Activated gamma-delta T cell treated with anti-CD3 and anti-CD28 coated beads, Interleukin-2, amount 50 U/mL, for 16 hours (primary cell): Measurements from ENCODE around the gene EFNA4.
"Not testable (repeated sequence)": the region's sequence is repeated elsewhere in the genome, so short reads cannot be mapped to it uniquely, and the experiment has no call there.

Source experiments
- DNase-seq: peaks from one replicate; pipeline ENCODE4 v3.0.0-alpha.2; 2020; ENCODE audit warnings: low read depth

The EFNA4 gene

DNA sequence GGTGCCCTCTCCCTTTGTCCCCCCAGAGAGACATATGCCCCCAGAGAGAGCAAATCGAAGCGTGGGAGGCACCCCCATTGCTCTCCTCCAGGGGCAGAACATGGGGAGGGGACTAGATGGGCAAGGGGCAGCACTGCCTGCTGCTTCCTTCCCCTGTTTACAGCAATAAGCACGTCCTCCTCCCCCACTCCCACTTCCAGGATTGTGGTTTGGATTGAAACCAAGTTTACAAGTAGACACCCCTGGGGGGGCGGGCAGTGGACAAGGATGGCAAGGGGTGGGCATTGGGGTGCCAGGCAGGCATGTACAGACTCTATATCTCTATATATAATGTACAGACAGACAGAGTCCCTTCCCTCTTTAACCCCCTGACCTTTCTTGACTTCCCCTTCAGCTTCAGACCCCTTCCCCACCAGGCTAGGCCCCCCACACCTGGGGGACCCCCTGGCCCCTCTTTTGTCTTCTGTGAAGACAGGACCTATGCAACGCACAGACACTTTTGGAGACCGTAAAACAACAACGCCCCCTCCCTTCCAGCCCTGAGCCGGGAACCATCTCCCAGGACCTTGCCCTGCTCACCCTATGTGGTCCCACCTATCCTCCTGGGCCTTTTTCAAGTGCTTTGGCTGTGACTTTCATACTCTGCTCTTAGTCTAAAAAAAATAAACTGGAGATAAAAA lies 23.5 kb downstream of the EFNA4 start:
- no peak for DNase-seq

- peak; percentile 71 for DNase-seq
Observed at GRCh38 chr1:155091071-155092051, 27.8 kb downstream of the EFNA4 start.

DNA sequence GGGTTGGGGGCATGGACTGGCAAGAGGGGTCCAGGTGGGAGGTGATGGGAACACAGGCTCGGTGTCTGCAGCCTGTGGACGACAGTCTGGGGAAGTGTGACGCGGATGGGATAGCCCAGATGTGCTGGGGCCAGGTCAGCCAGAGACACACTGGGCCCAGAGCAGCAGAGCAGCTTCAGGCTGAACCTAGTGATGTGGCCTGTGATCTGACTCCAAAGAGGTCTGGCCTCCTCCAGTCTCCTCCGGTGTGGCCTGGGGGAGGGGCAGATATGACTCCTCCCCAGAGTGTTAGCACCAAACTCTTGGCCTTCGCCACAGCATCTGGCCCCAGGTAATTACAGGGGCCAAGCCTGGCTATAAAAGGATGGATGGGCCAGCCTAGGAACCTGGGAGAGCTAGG lies 28.6 kb downstream of the EFNA4 start:
- no peak for DNase-seq

GRCh38 chr1:155092641-155093040 lies 29.1 kb downstream of the EFNA4 start:
- no peak for DNase-seq

- DNase-seq, result no peak
Observed at GRCh38 chr1:155093911-155094621, 30.5 kb downstream of the EFNA4 start.

DNA sequence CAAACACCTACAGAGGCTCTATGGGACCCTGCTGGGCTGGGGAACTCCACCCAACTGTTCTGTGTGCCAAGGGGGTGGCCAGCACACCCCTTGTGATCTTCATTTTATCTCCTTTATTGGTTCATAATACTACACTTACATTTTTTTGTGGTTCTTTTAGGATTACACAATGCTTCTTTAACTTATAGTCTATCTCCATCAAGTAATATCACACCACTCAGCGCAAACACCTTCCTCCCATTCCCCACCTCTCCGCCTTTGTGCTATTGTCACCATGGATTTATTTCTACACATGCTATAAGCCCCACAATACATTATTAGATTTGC lies 31.0 kb downstream of the EFNA4 start:
- no peak for DNase-seq

DNA sequence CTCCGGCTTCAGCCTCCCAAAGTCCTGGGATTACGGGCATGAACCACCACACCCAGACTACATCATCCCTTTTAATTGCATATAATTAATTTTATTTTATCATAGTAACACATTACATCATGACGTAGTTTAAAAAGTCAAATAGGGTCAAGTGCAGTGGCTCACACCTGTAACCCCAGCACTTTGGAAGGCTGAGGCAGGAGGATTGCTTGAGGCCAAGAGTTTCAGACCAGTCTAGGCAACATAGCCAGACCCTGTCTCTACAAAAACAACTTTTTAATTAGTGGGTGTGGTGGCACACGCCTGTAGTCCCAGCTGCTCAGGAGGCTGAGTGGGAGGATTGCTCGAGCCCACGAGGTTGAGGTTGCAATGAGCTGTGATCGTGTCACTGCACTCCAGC lies 35.8 kb downstream of the EFNA4 start:
- DNase-seq, result no peak

DNA sequence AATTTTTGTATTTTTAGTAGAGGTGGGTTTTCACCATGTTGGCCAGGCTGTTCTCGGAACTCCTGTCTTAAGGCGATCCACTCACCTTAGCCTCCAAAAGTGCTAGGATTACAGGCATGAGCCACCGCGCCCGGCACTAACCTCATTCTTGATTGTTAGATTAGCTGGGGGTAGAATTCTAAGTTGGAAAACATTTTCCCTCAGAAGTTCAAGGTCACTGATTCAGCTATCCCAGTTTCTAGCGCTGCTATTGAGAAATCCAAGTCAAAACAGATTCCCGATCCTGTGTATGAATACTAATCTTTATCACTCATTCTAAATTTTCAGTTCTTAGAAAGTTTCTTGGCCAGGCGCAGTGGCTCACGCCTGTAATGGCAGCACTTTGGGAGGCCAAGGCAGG lies 39.8 kb downstream of the EFNA4 start:
- no peak for DNase-seq

DNA sequence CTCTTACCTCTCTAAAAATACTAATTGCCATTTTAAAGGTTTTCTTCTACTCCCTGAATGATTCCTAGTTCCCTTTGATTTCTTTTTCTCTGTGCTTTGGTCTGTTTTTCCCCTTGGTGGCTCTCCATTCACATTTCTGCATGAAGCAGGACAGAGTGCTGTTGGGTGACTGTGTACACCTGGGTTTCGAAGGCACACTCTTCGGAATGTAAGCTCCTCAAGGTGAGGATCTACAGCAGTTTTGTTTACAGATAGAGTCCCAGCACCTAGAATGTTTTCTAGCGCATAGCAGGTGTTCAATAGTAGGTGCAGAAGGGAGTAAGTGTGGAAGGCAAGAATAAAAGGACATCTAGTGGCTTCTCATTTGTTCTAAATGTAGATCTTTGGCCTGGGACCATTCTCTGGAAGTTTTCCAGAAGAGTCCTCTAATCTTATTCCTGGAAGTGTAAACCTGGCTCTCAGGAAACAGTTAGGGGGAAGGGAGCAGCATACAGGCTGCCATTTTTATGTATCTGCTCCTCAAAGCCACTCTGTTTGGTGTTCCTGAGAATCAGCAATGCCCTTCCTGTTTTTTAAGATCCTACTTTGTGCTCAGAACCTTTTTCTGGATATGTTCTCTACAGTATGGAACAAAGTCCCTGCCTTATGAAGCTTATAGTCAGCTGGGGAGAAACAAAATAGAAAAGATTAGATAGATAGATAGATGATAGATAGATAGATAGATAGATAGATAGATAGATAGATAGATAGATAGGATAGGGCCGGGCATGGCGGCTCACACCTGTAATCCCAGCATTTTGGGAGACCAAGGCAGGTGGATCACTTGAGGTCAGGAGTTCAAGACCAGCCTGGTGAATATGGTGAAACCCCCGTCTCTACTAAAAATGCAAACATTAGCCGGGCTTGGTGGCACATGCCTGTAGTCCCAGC lies 41.3 kb downstream of the EFNA4 start:
- no peak for DNase-seq

GRCh38 chr1:155105604-155106011 lies 42.1 kb downstream of the EFNA4 start:
- DNase-seq, result no peak

DNA sequence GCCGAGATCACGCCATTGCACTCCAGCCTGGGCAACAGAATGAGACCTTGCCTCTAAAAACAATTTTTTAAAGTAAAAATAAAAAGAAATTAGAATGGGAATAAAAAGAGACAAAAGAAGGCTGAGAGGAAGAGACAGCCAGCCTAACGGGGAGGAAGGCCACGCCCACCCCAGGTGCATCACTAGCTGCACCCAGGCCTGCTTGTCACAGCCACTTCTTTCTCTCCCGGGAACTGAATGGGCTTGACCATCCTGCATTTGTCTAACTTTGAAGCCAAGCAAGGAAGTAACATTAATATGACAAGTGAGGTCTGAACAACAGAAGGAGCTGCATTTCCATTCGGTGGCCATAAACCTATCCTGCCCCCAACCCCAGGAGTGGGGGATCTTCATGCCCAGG lies 43.3 kb downstream of the EFNA4 start:
- DNase-seq, result no peak

- DNase-seq, result no peak
Observed at GRCh38 chr1:155107309-155108264, 44.0 kb downstream of the EFNA4 start.

- no peak for DNase-seq
Observed at GRCh38 chr1:155108296-155108695, 44.8 kb downstream of the EFNA4 start.

- no peak for DNase-seq
Observed at GRCh38 chr1:155110381-155110780, 46.8 kb downstream of the EFNA4 start.

DNA sequence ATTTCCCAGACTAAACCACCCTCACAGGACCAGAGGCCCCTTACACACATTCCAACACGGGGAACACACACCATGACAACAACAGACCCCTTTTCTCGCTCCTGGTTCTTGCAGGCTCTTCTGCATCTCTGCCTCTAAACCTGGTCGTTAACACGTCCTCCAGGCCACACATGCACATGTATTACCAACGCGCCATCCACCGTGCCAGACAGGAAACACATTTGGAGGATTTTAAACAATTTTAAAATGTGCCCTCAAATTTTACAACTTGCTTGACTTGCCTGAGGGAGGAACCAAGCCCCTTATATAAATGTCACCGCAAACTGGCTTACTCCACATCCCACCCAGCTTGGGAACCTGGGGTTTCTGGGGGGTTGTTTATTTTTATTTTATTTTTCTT lies 47.3 kb downstream of the EFNA4 start:
- DNase-seq, result no peak

- no peak for DNase-seq
Observed at GRCh38 chr1:155113450-155113980, 50.0 kb downstream of the EFNA4 start.

GRCh38 chr1:155116113-155116764 lies 52.7 kb downstream of the EFNA4 start:
- DNase-seq, result no peak

DNA sequence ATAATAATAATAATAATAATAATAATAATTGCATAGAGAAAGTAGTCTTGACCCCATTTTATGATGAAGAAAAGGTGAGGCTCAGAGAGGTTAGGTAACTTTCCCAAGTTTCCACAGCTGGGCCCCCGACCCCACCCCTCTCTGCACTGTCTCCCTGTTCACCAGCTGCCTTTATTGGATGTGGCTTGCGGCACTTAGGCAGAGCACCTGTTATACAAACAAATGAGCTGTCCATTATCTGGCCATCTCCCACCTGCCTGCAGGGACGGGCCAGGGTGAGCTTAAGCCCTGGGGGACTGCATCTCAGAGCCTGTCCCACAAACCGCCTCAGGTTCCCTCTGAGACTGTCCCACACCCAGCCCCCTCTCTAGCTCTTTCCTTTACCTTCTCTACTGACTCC lies 54.1 kb downstream of the EFNA4 start:
- DNase-seq, result no peak

DNA sequence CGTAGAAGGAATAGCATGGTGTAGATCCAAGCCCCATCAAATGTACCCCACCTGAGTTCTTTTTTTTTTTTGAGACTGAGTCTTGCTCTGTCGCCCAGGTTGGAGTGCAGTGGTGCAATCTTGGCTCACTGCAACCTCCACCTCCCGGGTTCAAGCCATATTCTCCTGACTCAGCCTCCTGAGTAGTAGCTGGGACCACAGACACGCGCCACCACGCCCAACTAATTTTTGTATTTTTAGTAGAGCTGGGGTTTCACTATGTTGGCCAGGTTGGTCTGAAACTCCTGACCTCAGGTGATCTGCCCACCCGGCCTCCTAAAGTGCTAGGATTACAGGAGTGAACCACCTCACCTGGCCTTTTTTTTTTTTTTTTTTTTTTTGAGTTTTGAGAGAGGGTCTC lies 54.5 kb downstream of the EFNA4 start:
- not testable (repeated sequence) for DNase-seq
